Endodermal cell (in vitro differentiated cells): ENCODE results near the gene PCDHA1. TPM values are rescaled to one million over a fixed set of nuclear protein-coding genes. Genes with fewer than 3 reads are reported as not detected.
"Not testable (repeated sequence)": the region's sequence is repeated elsewhere in the genome, so short reads cannot be mapped to it uniquely, and the experiment has no call there.

Experiments
- DNase-seq: peaks from one replicate; pipeline ENCODE4 v3.0.0-alpha.2; 2017
- H3K27ac ChIP-seq: 2 replicates; pipeline ENCODE4 v1.5.1; 2013; ENCODE audit warnings: mild to moderate bottlenecking, low read depth, low read length, moderate library complexity
- H3K27me3 ChIP-seq: 2 replicates; pipeline ENCODE4 v1.6.1; 2013; ENCODE audit warnings: mild to moderate bottlenecking, low read length, moderate library complexity; ENCODE audit not compliant: insufficient read depth, control insufficient read depth, poor library complexity, severe bottlenecking
- H3K36me3 ChIP-seq: 2 replicates; pipeline ENCODE4 v1.7.0; 2013; ENCODE audit warnings: mild to moderate bottlenecking, low read length, moderate library complexity; ENCODE audit not compliant: control insufficient read depth, insufficient read depth
- H3K4me1 ChIP-seq: one replicate; pipeline ENCODE4 v1.7.0; 2013; ENCODE audit warnings: low read length; ENCODE audit not compliant: control insufficient read depth, insufficient read depth
- H3K4me3 ChIP-seq: 2 replicates; pipeline ENCODE4 v1.5.1; 2013; ENCODE audit warnings: mild to moderate bottlenecking, low read length, moderate library complexity
- H3K9ac ChIP-seq: 2 replicates; pipeline ENCODE4 v1.6.1; 2013; ENCODE audit warnings: mild to moderate bottlenecking, low read length, moderate library complexity; ENCODE audit not compliant: poor library complexity, severe bottlenecking; ENCODE audit errors: extremely low read depth
- H3K9me3 ChIP-seq: 2 replicates; pipeline ENCODE4 v1.6.1; 2013; ENCODE audit warnings: mild to moderate bottlenecking, low read length, moderate library complexity; ENCODE audit not compliant: control insufficient read depth
- H3K27ac Mint-ChIP-seq: 2 replicates; pipeline ENCODE4 v1.8.0; 2020; ENCODE audit warnings: mixed read lengths
- H3K27me3 Mint-ChIP-seq: 2 replicates; pipeline ENCODE4 v1.8.0; 2021; ENCODE audit warnings: mild to moderate bottlenecking, mixed read lengths; ENCODE audit not compliant: insufficient read depth
- H3K36me3 Mint-ChIP-seq: 2 replicates; pipeline ENCODE4 v1.8.0; 2020; ENCODE audit warnings: low read depth, mixed read lengths
- H3K4me1 Mint-ChIP-seq: 2 replicates; pipeline ENCODE4 v1.8.0; 2020; ENCODE audit warnings: mixed read lengths
- H3K4me3 Mint-ChIP-seq: 2 replicates; pipeline ENCODE4 v1.8.0; 2020; ENCODE audit warnings: mild to moderate bottlenecking, moderate library complexity, mixed read lengths
- H3K9me3 Mint-ChIP-seq: 2 replicates; pipeline ENCODE4 v1.8.0; 2020; ENCODE audit warnings: mild to moderate bottlenecking, mixed read lengths
- WGBS, 2 experiments: methylation state at CpG; one replicate each; pipeline versions ENCODE4 v1.1.5 to v1.1.7; 2013; ENCODE audit warnings: missing lambda C conversion rate in 2 of 2, mixed read lengths in 1 of 2; ENCODE audit not compliant: insufficient coverage in 1 of 2, insufficient read length in 1 of 2; 5-methylcytosine and 5-hydroxymethylcytosine counted together
- total RNA-seq, 2 donors: library from RNA; stranded (reverse); fragmentation: NEBNext Ultra II Directional in 1 of 2; extraction: Animal tissue kit (Norgen Biotek cat#: 25700) in 1 of 2; gene quantifications; 2 replicates in 1 of 2; 3 replicates in 1 of 2; pipeline ENCODE4 v1.2.1, GENCODE V29; 2021
- TF ChIP-seq, protein P1 (sequence below): fragments of 200-600 bp; sonication (generic); conservative IDR thresholded peaks from 2 replicates; pipeline ENCODE4 v1.5.0; 2021; ENCODE audit warnings: antibody characterized with exemption, mild to moderate bottlenecking

The PCDHA1 gene
- total RNA-seq, 2 donors from 2014 or later = 0.18 to 2.9 TPM

DNA sequence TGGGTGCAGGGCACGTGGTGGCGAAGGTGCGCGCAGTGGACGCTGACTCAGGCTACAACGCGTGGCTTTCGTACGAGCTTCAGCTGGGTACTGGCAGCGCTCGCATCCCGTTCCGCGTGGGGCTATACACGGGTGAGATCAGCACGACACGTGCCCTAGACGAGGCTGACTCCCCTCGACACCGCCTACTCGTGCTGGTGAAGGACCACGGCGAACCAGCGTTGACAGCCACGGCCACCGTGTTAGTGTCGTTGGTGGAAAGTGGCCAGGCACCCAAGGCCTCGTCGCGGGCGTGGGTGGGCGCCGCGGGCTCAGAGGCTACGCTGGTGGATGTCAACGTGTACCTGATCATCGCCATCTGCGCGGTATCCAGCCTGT, 10.8 kb downstream of the PCDHA1 start:
- peak; percentile 36 for DNase-seq
- H3K4me3 Mint-ChIP-seq = no peak overlapping the region
- Histone ChIP-seq H3K9me3 (peaks cover 9% of the 10 kb centered on the region), H3K9ac (no peak overlapping the region), H3K4me3 (no peak overlapping the region), H3K36me3 (no peaks in the 10 kb centered on the region), H3K4me1 (no peaks in the 10 kb centered on the region), H3K27ac (no peak overlapping the region), H3K27me3 (no peaks in the 10 kb centered on the region)
- WGBS, 2 experiments = 92 to 96% methylated on average over 22 to 39 of the region's 39 CpGs
- no peak overlapping the region for H3K27ac Mint-ChIP-seq
- peaks cover 15% of the 10 kb centered on the region for H3K36me3 Mint-ChIP-seq
- peaks cover 11% of the 10 kb centered on the region for H3K9me3 Mint-ChIP-seq
- H3K4me1 Mint-ChIP-seq = peaks cover 2% of the 10 kb centered on the region
- H3K27me3 Mint-ChIP-seq = no peaks in the 10 kb centered on the region
- TF ChIP-seq, protein P1, sequence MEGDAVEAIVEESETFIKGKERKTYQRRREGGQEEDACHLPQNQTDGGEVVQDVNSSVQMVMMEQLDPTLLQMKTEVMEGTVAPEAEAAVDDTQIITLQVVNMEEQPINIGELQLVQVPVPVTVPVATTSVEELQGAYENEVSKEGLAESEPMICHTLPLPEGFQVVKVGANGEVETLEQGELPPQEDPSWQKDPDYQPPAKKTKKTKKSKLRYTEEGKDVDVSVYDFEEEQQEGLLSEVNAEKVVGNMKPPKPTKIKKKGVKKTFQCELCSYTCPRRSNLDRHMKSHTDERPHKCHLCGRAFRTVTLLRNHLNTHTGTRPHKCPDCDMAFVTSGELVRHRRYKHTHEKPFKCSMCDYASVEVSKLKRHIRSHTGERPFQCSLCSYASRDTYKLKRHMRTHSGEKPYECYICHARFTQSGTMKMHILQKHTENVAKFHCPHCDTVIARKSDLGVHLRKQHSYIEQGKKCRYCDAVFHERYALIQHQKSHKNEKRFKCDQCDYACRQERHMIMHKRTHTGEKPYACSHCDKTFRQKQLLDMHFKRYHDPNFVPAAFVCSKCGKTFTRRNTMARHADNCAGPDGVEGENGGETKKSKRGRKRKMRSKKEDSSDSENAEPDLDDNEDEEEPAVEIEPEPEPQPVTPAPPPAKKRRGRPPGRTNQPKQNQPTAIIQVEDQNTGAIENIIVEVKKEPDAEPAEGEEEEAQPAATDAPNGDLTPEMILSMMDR = no peak

DNA sequence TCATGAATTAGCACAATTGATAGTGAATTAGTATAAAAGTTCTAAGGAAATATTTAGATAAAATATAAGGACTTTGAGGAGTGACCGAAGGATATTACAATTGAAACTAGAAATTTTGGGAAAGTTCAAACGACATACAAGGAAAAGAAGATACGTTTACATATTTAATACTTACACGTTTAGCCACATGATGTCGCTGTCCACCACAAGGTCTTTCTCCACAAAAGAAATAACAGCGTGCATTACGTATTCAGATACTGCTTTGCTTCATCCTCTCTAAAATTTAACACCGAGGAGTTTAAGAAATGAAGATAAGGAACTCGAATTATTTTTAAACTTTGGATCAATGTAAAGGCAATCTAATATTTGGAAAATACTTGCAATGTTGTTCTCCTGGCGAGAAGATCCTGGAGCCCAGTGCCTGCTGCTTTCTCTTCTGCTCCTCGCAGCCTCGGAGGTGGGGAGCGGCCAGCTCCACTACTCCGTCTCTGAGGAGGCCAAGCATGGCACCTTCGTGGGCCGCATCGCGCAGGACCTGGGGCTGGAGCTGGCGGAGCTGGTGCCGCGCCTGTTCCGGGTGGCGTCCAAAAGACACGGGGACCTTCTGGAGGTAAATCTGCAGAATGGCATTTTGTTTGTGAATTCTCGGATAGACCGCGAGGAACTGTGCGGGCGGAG, 15.0 kb downstream of the PCDHA1 start, which contains the start of gene PCDHA3:
Gene PCDHA3 (plus strand): TSS at position 242 of the 678 bp plus-strand sequence.
- H3K9me3 Mint-ChIP-seq = peaks cover 9% of the 10 kb centered on the region
- no peak within 1 kb of the TSS for H3K4me3 ChIP-seq

DNA sequence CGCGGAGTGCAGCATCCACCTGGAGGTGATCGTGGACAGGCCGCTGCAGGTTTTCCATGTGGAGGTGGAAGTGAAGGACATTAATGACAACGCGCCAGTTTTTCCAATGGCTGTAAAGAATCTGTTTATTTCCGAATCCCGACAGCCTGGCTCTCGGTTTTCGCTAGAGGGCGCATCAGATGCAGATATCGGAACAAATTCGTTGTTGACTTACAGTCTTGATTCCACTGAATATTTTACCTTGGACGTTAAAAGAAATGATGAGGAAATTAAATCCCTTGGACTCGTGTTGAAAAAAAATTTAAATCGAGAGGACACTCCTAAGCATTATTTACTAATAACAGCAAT, 15.5 kb downstream of the PCDHA1 start:
- WGBS, 2 experiments = 95 to 96% methylated on average over 14 to 16 of the region's 16 CpGs
- no peaks in the 10 kb centered on the region for H3K4me1 Mint-ChIP-seq
- H3K27me3 ChIP-seq = no peaks in the 10 kb centered on the region
- H3K4me1 ChIP-seq = no peaks in the 10 kb centered on the region
- TF ChIP-seq, protein P1 = peak; percentile 61
- H3K27ac Mint-ChIP-seq = peak overlapping the region; percentile 66
- H3K4me3 Mint-ChIP-seq = peak overlapping the region; percentile 69
- no peaks in the 10 kb centered on the region for H3K27me3 Mint-ChIP-seq
- peaks cover 30% of the 10 kb centered on the region for H3K36me3 Mint-ChIP-seq
- DNase-seq = peak; percentile 26
- peaks cover 9% of the 10 kb centered on the region for H3K9me3 Mint-ChIP-seq
- H3K9me3 ChIP-seq = peaks cover 8% of the 10 kb centered on the region
- no peak overlapping the region for H3K4me3 ChIP-seq
- H3K27ac ChIP-seq = no peak overlapping the region
- no peak overlapping the region for H3K9ac ChIP-seq
- H3K36me3 ChIP-seq = no peaks in the 10 kb centered on the region

More for the DNA sequence above, 15.0 kb downstream of the PCDHA1 start, which contains the start of gene PCDHA3:
- 94% methylated on average over 16 to 29 of the region's 29 CpGs for WGBS, 2 experiments
- Mint-ChIP-seq H3K4me1 (no peaks in the 10 kb centered on the region), H3K27me3 (no peaks in the 10 kb centered on the region), H3K36me3 (peaks cover 30% of the 10 kb centered on the region), H3K4me3 (peak within 1 kb of the TSS; percentile 69), H3K27ac (peak within 1 kb of the TSS; percentile 66)
- Histone ChIP-seq H3K27me3 (no peaks in the 10 kb centered on the region), H3K9me3 (peaks cover 8% of the 10 kb centered on the region), H3K27ac (no peak within 1 kb of the TSS), H3K36me3 (no peaks in the 10 kb centered on the region), H3K9ac (no peak within 1 kb of the TSS), H3K4me1 (no peaks in the 10 kb centered on the region)
- DNase-seq = no peak
- TF ChIP-seq, protein P1 = peak; percentile 67

DNA sequence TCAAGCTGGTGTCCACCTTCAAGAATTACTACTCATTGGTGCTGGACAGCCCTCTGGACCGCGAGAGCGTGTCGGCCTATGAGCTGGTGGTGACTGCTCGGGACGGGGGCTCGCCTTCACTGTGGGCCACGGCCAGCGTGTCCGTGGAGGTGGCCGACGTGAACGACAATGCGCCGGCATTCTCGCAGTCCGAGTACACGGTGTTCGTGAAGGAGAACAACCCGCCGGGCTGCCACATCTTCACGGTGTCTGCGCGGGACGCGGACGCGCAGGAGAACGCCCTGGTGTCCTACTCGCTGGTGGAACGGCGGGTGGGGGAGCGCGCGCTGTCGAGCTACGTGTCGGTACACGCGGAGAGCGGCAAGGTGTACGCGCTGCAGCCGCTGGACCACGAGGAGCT, 16.4 kb downstream of the PCDHA1 start:
- H3K4me1 Mint-ChIP-seq, H3K9me3 Mint-ChIP-seq, H3K27ac ChIP-seq, H3K4me3 ChIP-seq, H3K27me3 ChIP-seq, H3K4me1 ChIP-seq, DNase-seq, H3K27me3 Mint-ChIP-seq, H3K4me3 Mint-ChIP-seq, H3K27ac Mint-ChIP-seq, H3K9me3 ChIP-seq, H3K36me3 ChIP-seq, H3K9ac ChIP-seq: not testable (repeated sequence)
- peaks cover 27% of the 10 kb centered on the region for H3K36me3 Mint-ChIP-seq
- 95 to 97% methylated on average over 35 to 45 of the region's 45 CpGs for WGBS, 2 experiments
